HG02870 (cell line): ENCODE data around the gene HK2.

Experiments
- ATAC-seq: cut with Tn5 transposase; IDR thresholded peaks from one replicate; pipeline ENCODE4 v1.9.1; 2021; ENCODE audit warnings: mild to moderate bottlenecking, moderate library complexity; ENCODE audit not compliant: unreplicated experiment

The HK2 gene

GRCh38 chr2:74856599-74856998 is 22.7 kb downstream of the HK2 start:
- no peak for ATAC-seq

- no peak for ATAC-seq
These were observed 23.3 kb downstream of the HK2 start for GRCh38 chr2:74857215-74857614.

GRCh38 chr2:74857725-74858124 is 23.8 kb downstream of the HK2 start:
- no peak for ATAC-seq

- no peak for ATAC-seq
These were observed 24.4 kb downstream of the HK2 start for GRCh38 chr2:74858281-74858680.

GRCh38 chr2:74860079-74860478 is 26.2 kb downstream of the HK2 start:
- no peak for ATAC-seq

- no peak for ATAC-seq
These were observed 26.6 kb downstream of the HK2 start for GRCh38 chr2:74860521-74860920.

- no peak for ATAC-seq
These were observed 27.6 kb downstream of the HK2 start for GRCh38 chr2:74861531-74861930.

GRCh38 chr2:74862020-74862964 is 28.4 kb downstream of the HK2 start:
- no peak for ATAC-seq

- ATAC-seq, result no peak
These were observed 29.9 kb downstream of the HK2 start for GRCh38 chr2:74863802-74864248.

GRCh38 chr2:74864728-74865722 is 31.1 kb downstream of the HK2 start:
- no peak for ATAC-seq

- no peak for ATAC-seq
These were observed 32.1 kb downstream of the HK2 start for GRCh38 chr2:74865770-74866674.

GRCh38 chr2:74867841-74868658 is 34.1 kb downstream of the HK2 start:
- no peak for ATAC-seq

GRCh38 chr2:74869517-74869916 is 35.6 kb downstream of the HK2 start:
- ATAC-seq, result no peak

- no peak for ATAC-seq
These were observed 37.0 kb downstream of the HK2 start for GRCh38 chr2:74870951-74871350.

GRCh38 chr2:74871414-74871813 is 37.5 kb downstream of the HK2 start:
- ATAC-seq, result no peak

GRCh38 chr2:74872389-74872836 is 38.5 kb downstream of the HK2 start:
- ATAC-seq, result no peak

- no peak for ATAC-seq
These were observed 39.2 kb downstream of the HK2 start for GRCh38 chr2:74873012-74873665.

- no peak for ATAC-seq
These were observed 40.0 kb downstream of the HK2 start for GRCh38 chr2:74873678-74874640.
